Measurements from ENCODE around the gene FOXF2. TPM values are rescaled to one million over a fixed set of nuclear protein-coding genes. Genes with fewer than 3 reads are reported as not detected.

The FOXF2 gene
- total and polyA plus RNA-seq, 2 of the 13 experiments (the other 11 are each of a cell fraction or from before 2014, with no cell fraction given), result not detected

- 22% methylated on average over 20 of the region's 20 CpGs for WGBS (ENCODE audit: low lambda C conversion rate)
- no peaks in the 10 kb centered on the region for H3K36me3 ChIP-seq (replicated peaks in 1 of 2; ENCODE audit: control insufficient read depth in 1 of 2, insufficient read depth in 2 of 2, low read length in 2 of 2)
- ChIA-PET CTCF (ENCODE audit: low intra/inter-chr PET ratio, low total read pairs) (no interaction called here), POLR2A (no interaction called here)
- DNase-seq (ENCODE audit: low spot score) (no peak), FAIRE-seq (no peak), ATAC-seq (peak; percentile 46)
- H3K4me3 ChIP-seq (replicated peaks in 1 of 3; ENCODE audit: insufficient read depth in 1 of 3, low read depth in 2 of 3, low read length in 3 of 3), result no peak overlapping the region
- no peak overlapping the region for H3K27ac ChIP-seq (ENCODE audit: extremely low read length, insufficient read depth, low read length)
- no peak overlapping the region for H3K9ac ChIP-seq (ENCODE audit: insufficient read depth, low read depth, low read length)
- no peak overlapping the region for H3K4me2 ChIP-seq (ENCODE audit: low read depth, low read length)
- TF ChIP-seq ZNF784 (CRISPR knock-in tag; IDR thresholded peaks at IDR 0.05; ENCODE audit: borderline replicate concordance) (no peak), ZBTB44 (CRISPR knock-in tag; IDR thresholded peaks at IDR 0.05) (no peak), ZBTB21 (CRISPR knock-in tag; IDR thresholded peaks at IDR 0.05) (no peak), ZNF775 (CRISPR knock-in tag; IDR thresholded peaks at IDR 0.05; ENCODE audit: borderline replicate concordance) (no peak), MAFG (CRISPR knock-in tag; IDR thresholded peaks at IDR 0.05) (no peak)
- H4K20me1 ChIP-seq (ENCODE audit: insufficient read depth, low read length), result peaks cover 4% of the 10 kb centered on the region
- no peaks in the 10 kb centered on the region for H3K9me3 ChIP-seq (ENCODE audit: low read length)
- in situ Hi-C loops (cut with HindIII; ENCODE audit: extremely low pct_ligation_motif_present, low pct_unique_long_range_greater_than_20kb) (no loop called here), intact Hi-C loops (cut with micrococcal nuclease; ENCODE audit: unreplicated experiment) (no loop called here)
- H3K79me2 ChIP-seq (ENCODE audit: insufficient read depth, low read length), result no peaks in the 10 kb centered on the region
- no peak overlapping the region for H2AFZ ChIP-seq (ENCODE audit: low read length)
- peaks cover 47 to 93% of the 10 kb centered on the region in 2 experiments for H3K27me3 ChIP-seq (ENCODE audit: control insufficient read depth in 1 of 2, insufficient read depth in 2 of 2, low read length in 2 of 2)
- no TSS peak for BruUV-seq (replicated peaks)
- H3K4me1 ChIP-seq (ENCODE audit: insufficient read depth, low read length), result peaks cover 16% of the 10 kb centered on the region; the same call in 1 of the 2 replicates
Measured at GRCh38 chr6:1387876-1388629, 1.3 kb upstream of the FOXF2 start.

Data from HepG2 (cell line).